PC-3 (cell line): ENCODE results near the gene SKAP1.

ENCODE experiments used
- EZH2 ChIP-seq: fragments of 300-600 bp; sonication (generic); IDR thresholded peaks from one replicate; pipeline ENCODE4 v1.6.1; 2017; ENCODE audit warnings: antibody characterized with exemption, mild to moderate bottlenecking, low read length; ENCODE audit not compliant: unreplicated experiment
- EZH2phosphoT487 ChIP-seq: fragments of 300-600 bp; sonication (generic); IDR thresholded peaks from 2 replicates; pipeline ENCODE4 v1.6.1; 2018; ENCODE audit warnings: mild to moderate bottlenecking, antibody characterized with exemption, low read length, borderline replicate concordance
- TF ChIP-seq, protein P1 (sequence below): fragments of 300-600 bp; sonication (generic); conservative IDR thresholded peaks from 2 replicates; pipeline ENCODE4 v1.5.1; 2017; ENCODE audit warnings: antibody characterized with exemption, low read depth, mild to moderate bottlenecking, low read length

DNA sequence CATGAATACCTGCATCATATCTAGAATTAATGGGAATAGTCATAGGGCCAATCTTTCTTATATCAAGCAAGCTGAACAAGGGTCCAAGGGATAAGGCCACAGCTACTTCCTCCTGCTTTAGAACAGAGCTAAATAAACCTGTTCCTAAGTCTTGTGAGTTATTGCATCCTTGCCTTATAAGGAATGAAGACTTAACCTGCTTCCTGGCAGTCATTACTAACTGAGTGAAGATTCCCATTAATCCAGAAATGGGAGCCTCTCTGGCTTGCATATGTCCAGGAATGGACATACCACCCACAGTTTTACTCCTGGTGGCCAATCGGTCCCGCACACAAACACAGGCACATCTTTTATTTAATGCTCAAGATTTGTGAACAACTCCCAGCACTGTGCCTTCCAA lies 35.9 kb upstream of the SKAP1 start:
- TF ChIP-seq, protein P1, sequence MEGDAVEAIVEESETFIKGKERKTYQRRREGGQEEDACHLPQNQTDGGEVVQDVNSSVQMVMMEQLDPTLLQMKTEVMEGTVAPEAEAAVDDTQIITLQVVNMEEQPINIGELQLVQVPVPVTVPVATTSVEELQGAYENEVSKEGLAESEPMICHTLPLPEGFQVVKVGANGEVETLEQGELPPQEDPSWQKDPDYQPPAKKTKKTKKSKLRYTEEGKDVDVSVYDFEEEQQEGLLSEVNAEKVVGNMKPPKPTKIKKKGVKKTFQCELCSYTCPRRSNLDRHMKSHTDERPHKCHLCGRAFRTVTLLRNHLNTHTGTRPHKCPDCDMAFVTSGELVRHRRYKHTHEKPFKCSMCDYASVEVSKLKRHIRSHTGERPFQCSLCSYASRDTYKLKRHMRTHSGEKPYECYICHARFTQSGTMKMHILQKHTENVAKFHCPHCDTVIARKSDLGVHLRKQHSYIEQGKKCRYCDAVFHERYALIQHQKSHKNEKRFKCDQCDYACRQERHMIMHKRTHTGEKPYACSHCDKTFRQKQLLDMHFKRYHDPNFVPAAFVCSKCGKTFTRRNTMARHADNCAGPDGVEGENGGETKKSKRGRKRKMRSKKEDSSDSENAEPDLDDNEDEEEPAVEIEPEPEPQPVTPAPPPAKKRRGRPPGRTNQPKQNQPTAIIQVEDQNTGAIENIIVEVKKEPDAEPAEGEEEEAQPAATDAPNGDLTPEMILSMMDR: no peak
- TF ChIP-seq EZH2 (no peak), EZH2phosphoT487 (no peak)
